Thoracic aorta endothelial cell (primary cell): ENCODE results near the gene EPHA6. TPM values are rescaled to one million over a fixed set of nuclear protein-coding genes. Genes with fewer than 3 reads are reported as not detected.

Experiments
- total RNA-seq: library from RNA; depleted of rRNA; stranded (reverse); fragments of >200 nt; gene quantifications from 2 replicates; pipeline ENCODE4 v1.2.3, GENCODE V29; 2012

EPHA6 gene
- not detected in 2 replicates for total RNA-seq

GRCh38 chr3:96813820-96814650 lies at the start of gene EPHA6:
Gene EPHA6, plus strand, starts transcription at chr3:96814594.

GRCh38 chr3:97764407-97765238 lies 950.2 kb downstream of the EPHA6 start, which contains the start of gene ARL6:
Gene ARL6, plus strand, starts transcription at chr3:97764758. Its CDS starts 3,350 bp downstream, at chr3:97768108.

